ENCODE measurements around the gene CR1. TPM values are rescaled to one million over a fixed set of nuclear protein-coding genes. Genes with fewer than 3 reads are reported as not detected.

The CR1 gene
- total and polyA plus RNA-seq, 9 of the 15 experiments (the other 6 are each of a cell fraction or from before 2014, with no cell fraction given) = 0.07 to 0.47 (median 0.18) TPM

GRCh38 chr1:207519505-207520399 lies 23.8 kb downstream of the CR1 start:
- no peaks in the 10 kb centered on the region for H3K79me2 ChIP-seq (ENCODE audit: control insufficient read depth, insufficient read depth, low read length)
- H3K9ac ChIP-seq (ENCODE audit: insufficient read depth in 1 of 2, low read depth in 2 of 2, low read length in 2 of 2) = peak overlapping the region; percentile 53 to 84; a peak in 3 of 4 replicates
- H3K9me3 ChIP-seq (replicated peaks; ENCODE audit: control insufficient read depth, insufficient read depth, low read depth, low read length) = peaks cover 10% of the 10 kb centered on the region
- no TSS peak for BruUV-seq (replicated peaks)
- in situ Hi-C loops (cut with MboI) (loop anchor here (25.0 kb wide), 1 partner anchor 907 kb away; the partner anchor contains the start of gene EIF2D), intact Hi-C loops (cut with micrococcal nuclease) (loop anchor here (1.0 kb wide), 1 partner anchor 20 kb away; no protein-coding TSS in a partner anchor)
- ChIA-PET POLR2A (interaction anchor here (0.6 to 1.8 kb wide), 23 partner anchors 9 to 907 kb away, joined by 3 to 8 read pairs (median 4); partner anchors contain the start of genes CD55, CR1L, EIF2D and PFKFB2), CTCF (ENCODE audit: low intra/inter-chr PET ratio) (interaction anchor here (0.6 kb wide), 1 partner anchor 20 kb away, joined by 3 read pairs; no protein-coding TSS in a partner anchor)
- H3K27me3 ChIP-seq (ENCODE audit: control insufficient read depth in 2 of 2, insufficient read depth in 2 of 2, low read length in 2 of 2) = no peaks in the 10 kb centered on the region
- H3K4me2 ChIP-seq (ENCODE audit: insufficient read depth, low read length) = peak overlapping the region; percentile 54
- no peaks in the 10 kb centered on the region for H4K20me1 ChIP-seq (replicated peaks; ENCODE audit: control insufficient read depth, insufficient read depth, low read length)
- H3K4me3 ChIP-seq = peak overlapping the region; percentile 27
- FAIRE-seq = peak; percentile 100
- ATAC-seq = peak; percentile 91
- H3K27ac ChIP-seq (ENCODE audit: extremely low read depth, low read depth, low read length) = peak overlapping the region; percentile 92
- peaks cover 13 to 25% of the 10 kb centered on the region in 2 experiments; a peak in 4 of 5 replicates for H3K4me1 ChIP-seq (replicated peaks in 1 of 2; ENCODE audit: control insufficient read depth in 2 of 2, insufficient read depth in 2 of 2, low read length in 2 of 2)
- H2AFZ ChIP-seq (ENCODE audit: low read depth, low read length) = peak overlapping the region; percentile 72
- H3K9me1 ChIP-seq (ENCODE audit: control insufficient read depth, insufficient read depth, low read length) = no peaks in the 10 kb centered on the region
- WGBS (ENCODE audit: insufficient coverage, low coverage, missing lambda C conversion rate) = under 1% methylated on average over 23 of the region's 23 CpGs
- DNase-seq (ENCODE audit: extremely low read depth in 1 of 4, low spot score in 3 of 4) = peak; percentile 42 to 100 (median 68)
- H3K36me3 ChIP-seq (ENCODE audit: control insufficient read depth, insufficient read depth, low read length) = no peaks in the 10 kb centered on the region
- TF ChIP-seq ZNF347 (CRISPR knock-in tag; IDR thresholded peaks at IDR 0.05; ENCODE audit: low read depth) (no peak), HNRNPK (IDR thresholded peaks at IDR 0.05; ENCODE audit: low read depth, low read length, poor library complexity, severe bottlenecking) (no peak), YBX1 (IDR thresholded peaks at IDR 0.05) (no peak), POLR2AphosphoS5 (IDR thresholded peaks at IDR 0.05; ENCODE audit: control insufficient read depth, insufficient read depth, low read depth, low read length) (peak; percentile 92), CBFB (CRISPR knock-in tag; IDR thresholded peaks at IDR 0.05) (peak; percentile 92), PTTG1 (tag; IDR thresholded peaks at IDR 0.05; ENCODE audit: low read depth) (no peak), ZNF232 (CRISPR knock-in tag; IDR thresholded peaks at IDR 0.05) (no peak), ETS1 (conservative IDR thresholded peaks at IDR 0.05; ENCODE audit: control insufficient read depth, low read depth, low read length) (peak; percentile 70; the same call in 1 of the 2 replicates), RBM22 (IDR thresholded peaks at IDR 0.05; ENCODE audit: low read depth, low read length, poor library complexity, severe bottlenecking) (no peak), KLF16 (IDR thresholded peaks at IDR 0.05) (peak; percentile 94), TEAD4 (IDR thresholded peaks at IDR 0.05; ENCODE audit: low read length) (peak; percentile 96), TEAD4 (CRISPR knock-in tag; IDR thresholded peaks at IDR 0.05; ENCODE audit: borderline replicate concordance) (no peak), ZKSCAN8 (CRISPR knock-in tag; IDR thresholded peaks at IDR 0.05) (peak; percentile 75), TCF3 (CRISPR knock-in tag; IDR thresholded peaks at IDR 0.05) (peak; percentile 98), XRCC5 (IDR thresholded peaks at IDR 0.05; ENCODE audit: low read depth, low read length) (no peak), HSF4 (CRISPR knock-in tag; IDR thresholded peaks at IDR 0.05; ENCODE audit: borderline replicate concordance) (no peak), ZBTB8A (IDR thresholded peaks at IDR 0.05; ENCODE audit: partially characterized antibody) (no peak)
- TF ChIP-seq, protein P1, sequence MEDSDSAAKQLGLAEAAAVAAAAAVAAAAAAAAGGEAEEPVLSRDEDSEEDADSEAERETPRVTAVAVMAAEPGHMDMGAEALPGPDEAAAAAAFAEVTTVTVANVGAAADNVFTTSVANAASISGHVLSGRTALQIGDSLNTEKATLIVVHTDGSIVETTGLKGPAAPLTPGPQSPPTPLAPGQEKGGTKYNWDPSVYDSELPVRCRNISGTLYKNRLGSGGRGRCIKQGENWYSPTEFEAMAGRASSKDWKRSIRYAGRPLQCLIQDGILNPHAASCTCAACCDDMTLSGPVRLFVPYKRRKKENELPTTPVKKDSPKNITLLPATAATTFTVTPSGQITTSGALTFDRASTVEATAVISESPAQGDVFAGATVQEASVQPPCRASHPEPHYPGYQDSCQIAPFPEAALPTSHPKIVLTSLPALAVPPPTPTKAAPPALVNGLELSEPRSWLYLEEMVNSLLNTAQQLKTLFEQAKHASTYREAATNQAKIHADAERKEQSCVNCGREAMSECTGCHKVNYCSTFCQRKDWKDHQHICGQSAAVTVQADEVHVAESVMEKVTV (CRISPR knock-in tag; IDR thresholded peaks at IDR 0.05) = no peak
